22Rv1 (cell line): ENCODE results near the gene ZFYVE28.

Source experiments
- ZFX ChIP-seq: fragments of 450-650 bp; IDR thresholded peaks from 2 replicates; pipeline ENCODE4 v1.6.1; 2017; ENCODE audit warnings: antibody characterized with exemption, borderline replicate concordance
- TF ChIP-seq, protein P1 (sequence below): fragments of 450-650 bp; IDR thresholded peaks from 2 replicates; pipeline ENCODE4 v1.5.1; 2017; ENCODE audit warnings: mild to moderate bottlenecking

DNA sequence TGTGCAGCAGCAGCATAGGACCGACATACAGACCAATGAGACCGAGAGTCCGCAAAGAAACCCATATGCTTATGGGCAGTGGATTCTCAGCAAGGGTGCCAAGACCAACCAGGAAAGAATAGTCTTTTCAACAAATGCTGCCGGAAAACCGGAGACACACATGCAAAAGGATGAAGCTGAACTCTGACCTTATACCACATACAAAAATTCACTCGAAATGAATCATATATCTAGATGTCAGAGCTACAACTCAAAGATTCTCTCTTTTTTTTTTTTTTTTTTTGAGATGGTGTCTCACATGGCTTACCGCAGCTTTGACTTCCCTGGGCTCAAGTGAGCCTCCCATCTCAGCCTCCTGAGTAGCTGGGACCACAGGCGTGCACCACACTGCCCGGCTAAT, 140.5 kb downstream of the ZFYVE28 start:
- TF ChIP-seq, protein P1, sequence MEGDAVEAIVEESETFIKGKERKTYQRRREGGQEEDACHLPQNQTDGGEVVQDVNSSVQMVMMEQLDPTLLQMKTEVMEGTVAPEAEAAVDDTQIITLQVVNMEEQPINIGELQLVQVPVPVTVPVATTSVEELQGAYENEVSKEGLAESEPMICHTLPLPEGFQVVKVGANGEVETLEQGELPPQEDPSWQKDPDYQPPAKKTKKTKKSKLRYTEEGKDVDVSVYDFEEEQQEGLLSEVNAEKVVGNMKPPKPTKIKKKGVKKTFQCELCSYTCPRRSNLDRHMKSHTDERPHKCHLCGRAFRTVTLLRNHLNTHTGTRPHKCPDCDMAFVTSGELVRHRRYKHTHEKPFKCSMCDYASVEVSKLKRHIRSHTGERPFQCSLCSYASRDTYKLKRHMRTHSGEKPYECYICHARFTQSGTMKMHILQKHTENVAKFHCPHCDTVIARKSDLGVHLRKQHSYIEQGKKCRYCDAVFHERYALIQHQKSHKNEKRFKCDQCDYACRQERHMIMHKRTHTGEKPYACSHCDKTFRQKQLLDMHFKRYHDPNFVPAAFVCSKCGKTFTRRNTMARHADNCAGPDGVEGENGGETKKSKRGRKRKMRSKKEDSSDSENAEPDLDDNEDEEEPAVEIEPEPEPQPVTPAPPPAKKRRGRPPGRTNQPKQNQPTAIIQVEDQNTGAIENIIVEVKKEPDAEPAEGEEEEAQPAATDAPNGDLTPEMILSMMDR = no peak
- TF ChIP-seq ZFX = no peak
